K562 (cell line): Measurements from ENCODE around the gene ADSS1. TPM values are rescaled to one million over a fixed set of nuclear protein-coding genes. Genes with fewer than 3 reads are reported as not detected.

ENCODE experiments used
- MGA ChIP-seq: fragments of 450-650 bp; IDR thresholded peaks from 2 replicates; pipeline ENCODE4 v1.6.1; 2016; ENCODE audit warnings: mild to moderate bottlenecking, moderate library complexity
- RAD51 ChIP-seq: fragments of 450-650 bp; IDR thresholded peaks from 2 replicates; pipeline ENCODE4 v1.7.1; 2016; ENCODE audit warnings: low read depth, mild to moderate bottlenecking, borderline replicate concordance
- TCF7L2 ChIP-seq: fragments of 150-350 bp; IDR thresholded peaks from 2 replicates; pipeline ENCODE4 v1.6.1; 2016; ENCODE audit warnings: low read depth, mild to moderate bottlenecking, low read length, moderate library complexity
- ZNF407 ChIP-seq: fragments of 450-650 bp; IDR thresholded peaks from 2 replicates; pipeline ENCODE4 v1.6.1; 2016; ENCODE audit warnings: low read depth
- polyA plus RNA-seq, 8 experiments: library from polyadenylated mRNA; depleted of rRNA in 4 of 8; stranded (reverse) in 5 of 8; unstranded in 3 of 8; fragments of >200 nt; fragmentation: Nextera tagmentation in 2 of 8; fragmentation: Illumina TruSeq in 1 of 8; extraction: Ambion mirVana in 2 of 8; extraction: Trizol in 1 of 8; gene quantifications; 2 replicates each; pipeline versions ENCODE4 v1.2.1 to v1.2.3, GENCODE V29; 2011 to 2014; ENCODE audit warnings: inconsistent platforms in 1 of 8, missing spikeins in 1 of 8
- total RNA-seq, 7 experiments: library from RNA; depleted of rRNA in 6 of 7; stranded (reverse); fragments of >200 nt in 6 of 7; fragmentation: Illumina TruSeq in 2 of 7; extraction: Trizol in 2 of 7; gene quantifications; 2 replicates each; pipeline versions ENCODE4 v1.2.1 to v1.2.3, GENCODE V29; 2011 to 2021; ENCODE audit warnings: low replicate concordance in 1 of 7

The ADSS1 gene
- total and polyA plus RNA-seq, 9 of the 15 experiments (the other 6 are each of a cell fraction or from before 2014, with no cell fraction given): 0.53 to 5.9 (median 3.9) TPM

- TF ChIP-seq TCF7L2: no peak
- no peak for TF ChIP-seq ZNF407
- TF ChIP-seq MGA: peak; percentile 45; the same call in 1 of the 2 replicates
- TF ChIP-seq RAD51: no peak
Measured at GRCh38 chr14:104700747-104701217, 23.2 kb upstream of the ADSS1 start (continued).
